Erythroblast (primary cell): ENCODE results near the gene DOCK8.

ENCODE experiments used
- GATA1 ChIP-seq: IDR thresholded peaks from 2 replicates; pipeline ENCODE4 v1.6.1; 2011; ENCODE audit warnings: low read depth, mild to moderate bottlenecking, control low read depth, low read length, moderate library complexity
- POLR2A ChIP-seq: IDR thresholded peaks from 2 replicates; pipeline ENCODE4 v1.6.1; 2011; ENCODE audit warnings: mild to moderate bottlenecking, low read length

- no peak for TF ChIP-seq POLR2A
- TF ChIP-seq GATA1 = no peak
Observed at GRCh38 chr9:268616-269015, 54.0 kb downstream of the DOCK8 start.
